ENCODE results near the gene CGAS.

DNA sequence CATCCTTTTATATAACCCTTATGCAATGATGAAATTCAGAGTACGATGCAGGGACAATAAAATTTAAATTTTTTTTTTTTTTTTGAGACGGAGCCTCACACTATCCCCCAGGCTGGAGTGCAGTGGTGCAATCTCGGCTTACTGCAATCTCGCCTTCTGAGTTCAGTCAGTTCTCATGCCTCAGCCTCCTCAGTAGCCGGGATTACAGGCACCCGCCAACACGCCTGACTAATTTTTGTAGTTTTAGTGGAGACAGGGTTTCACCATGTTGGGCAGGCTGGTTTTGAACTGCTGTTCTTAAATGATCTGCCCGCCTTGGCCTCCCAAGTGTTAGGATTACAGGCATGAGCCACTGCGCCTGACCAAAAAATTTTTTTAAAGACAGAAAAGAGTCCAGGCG, 24.6 kb upstream of the CGAS start:
- TF ChIP-seq, protein P1, sequence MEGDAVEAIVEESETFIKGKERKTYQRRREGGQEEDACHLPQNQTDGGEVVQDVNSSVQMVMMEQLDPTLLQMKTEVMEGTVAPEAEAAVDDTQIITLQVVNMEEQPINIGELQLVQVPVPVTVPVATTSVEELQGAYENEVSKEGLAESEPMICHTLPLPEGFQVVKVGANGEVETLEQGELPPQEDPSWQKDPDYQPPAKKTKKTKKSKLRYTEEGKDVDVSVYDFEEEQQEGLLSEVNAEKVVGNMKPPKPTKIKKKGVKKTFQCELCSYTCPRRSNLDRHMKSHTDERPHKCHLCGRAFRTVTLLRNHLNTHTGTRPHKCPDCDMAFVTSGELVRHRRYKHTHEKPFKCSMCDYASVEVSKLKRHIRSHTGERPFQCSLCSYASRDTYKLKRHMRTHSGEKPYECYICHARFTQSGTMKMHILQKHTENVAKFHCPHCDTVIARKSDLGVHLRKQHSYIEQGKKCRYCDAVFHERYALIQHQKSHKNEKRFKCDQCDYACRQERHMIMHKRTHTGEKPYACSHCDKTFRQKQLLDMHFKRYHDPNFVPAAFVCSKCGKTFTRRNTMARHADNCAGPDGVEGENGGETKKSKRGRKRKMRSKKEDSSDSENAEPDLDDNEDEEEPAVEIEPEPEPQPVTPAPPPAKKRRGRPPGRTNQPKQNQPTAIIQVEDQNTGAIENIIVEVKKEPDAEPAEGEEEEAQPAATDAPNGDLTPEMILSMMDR (IDR thresholded peaks at IDR 0.05): no peak
- no peak for TF ChIP-seq EP300 (IDR thresholded peaks at IDR 0.05; ENCODE audit: low read depth)
- no peak for TF ChIP-seq POLR2AphosphoS5 (IDR thresholded peaks at IDR 0.05)
- TF ChIP-seq POLR2A (IDR thresholded peaks at IDR 0.05): no peak
